GM23338 (cell line): ENCODE data around the gene C1GALT1C1L. TPM values are rescaled to one million over a fixed set of nuclear protein-coding genes. Genes with fewer than 3 reads are reported as not detected.

Experiments used
- ATAC-seq: fragments of 200-7000 bp; cut with Tn5 transposase; 3 replicates; pipeline ENCODE4 v1.9.1; 2020
- DNase-seq: peaks from one replicate; pipeline ENCODE4 v3.0.0-alpha.2; 2015; ENCODE audit warnings: low spot score
- H2AFZ ChIP-seq: fragments of 200-600 bp; sonication (generic); 2 replicates; pipeline ENCODE4 v1.8.0; 2016; ENCODE audit warnings: antibody characterized with exemption, mild to moderate bottlenecking, moderate library complexity
- H3F3A ChIP-seq: fragments of 200-600 bp; sonication (generic); replicated peaks from 2 replicates; pipeline ENCODE4 v1.8.0; 2017; ENCODE audit warnings: antibody characterized with exemption, mixed run types, low read depth
- H3K27ac ChIP-seq: fragments of 200-600 bp; sonication (generic); 2 replicates; pipeline ENCODE4 v1.6.1; 2016; ENCODE audit warnings: low read depth
- H3K27me3 ChIP-seq: fragments of 200-600 bp; sonication (generic); 2 replicates; pipeline ENCODE4 v1.8.0; 2016; ENCODE audit warnings: mild to moderate bottlenecking, mixed run types, moderate library complexity; ENCODE audit not compliant: insufficient read depth
- H3K36me3 ChIP-seq: fragments of 200-600 bp; sonication (generic); 2 replicates; pipeline ENCODE4 v1.8.0; 2016; ENCODE audit warnings: mild to moderate bottlenecking; ENCODE audit not compliant: insufficient read depth
- H3K4me1 ChIP-seq: fragments of 200-600 bp; sonication (generic); 2 replicates; pipeline ENCODE4 v1.8.0; 2016; ENCODE audit warnings: mild to moderate bottlenecking, moderate library complexity; ENCODE audit not compliant: insufficient read depth
- H3K4me2 ChIP-seq: fragments of 200-600 bp; sonication (generic); 2 replicates; pipeline ENCODE4 v1.7.1; 2017; ENCODE audit warnings: mixed run types
- H3K4me3 ChIP-seq: fragments of 200-600 bp; sonication (generic); 2 replicates; pipeline ENCODE4 v1.6.1; 2016; ENCODE audit warnings: mixed run types
- H3K79me2 ChIP-seq: fragments of 200-600 bp; sonication (generic); replicated peaks from 2 replicates; pipeline ENCODE4 v1.8.0; 2017; ENCODE audit warnings: mild to moderate bottlenecking; ENCODE audit not compliant: insufficient read depth
- H3K9me2 ChIP-seq: fragments of 200-600 bp; sonication (generic); 2 replicates; pipeline ENCODE4 v1.8.0; 2017; ENCODE audit not compliant: insufficient read depth
- H4K20me1 ChIP-seq: fragments of 200-600 bp; sonication (generic); replicated peaks from 2 replicates; pipeline ENCODE4 v1.8.0; 2017; ENCODE audit warnings: mild to moderate bottlenecking; ENCODE audit not compliant: insufficient read depth
- H3K27ac Mint-ChIP-seq: 2 replicates; pipeline ENCODE4 v1.8.0; 2020; ENCODE audit warnings: inconsistent platforms, mild to moderate bottlenecking, moderate library complexity, mixed read lengths
- H3K27me3 Mint-ChIP-seq: 3 replicates; pipeline ENCODE4 v1.8.0; 2022; ENCODE audit warnings: low read depth, mild to moderate bottlenecking, moderate library complexity, mixed read lengths, inconsistent platforms; ENCODE audit not compliant: insufficient read depth, poor library complexity
- H3K36me3 Mint-ChIP-seq: 3 replicates; pipeline ENCODE4 v1.8.0; 2021; ENCODE audit warnings: low read depth, mild to moderate bottlenecking, inconsistent platforms, moderate library complexity, mixed read lengths
- H3K4me1 Mint-ChIP-seq: 3 replicates; pipeline ENCODE4 v1.8.0; 2020; ENCODE audit warnings: mild to moderate bottlenecking, inconsistent platforms, mixed read lengths
- H3K4me3 Mint-ChIP-seq: 3 replicates; pipeline ENCODE4 v1.8.0; 2021; ENCODE audit warnings: moderate library complexity, mild to moderate bottlenecking, inconsistent platforms, mixed read lengths
- H3K9me3 Mint-ChIP-seq: 3 replicates; pipeline ENCODE4 v1.8.0; 2020; ENCODE audit warnings: moderate library complexity, mild to moderate bottlenecking, inconsistent platforms, mixed read lengths
- EZH2phosphoT487 ChIP-seq: fragments of 200-600 bp; sonication (generic); IDR thresholded peaks from one replicate; pipeline ENCODE4 v1.8.1; 2018; ENCODE audit warnings: antibody characterized with exemption; ENCODE audit not compliant: unreplicated experiment
- JUNB ChIP-seq: IDR thresholded peaks from one replicate; pipeline ENCODE4 v1.6.1; 2016; ENCODE audit warnings: antibody characterized with exemption; ENCODE audit not compliant: unreplicated experiment
- NANOG ChIP-seq: IDR thresholded peaks from 2 replicates; pipeline ENCODE4 v1.6.1; 2016; ENCODE audit warnings: antibody characterized with exemption, borderline replicate concordance
- REST ChIP-seq: IDR thresholded peaks from one replicate; pipeline ENCODE4 v1.6.1; 2018; ENCODE audit warnings: antibody characterized with exemption; ENCODE audit not compliant: unreplicated experiment
- STAT1 ChIP-seq: IDR thresholded peaks from one replicate; pipeline ENCODE4 v1.6.1; 2016; ENCODE audit warnings: antibody characterized with exemption; ENCODE audit not compliant: unreplicated experiment
- ZNF331 ChIP-seq: fragments of 250-450 bp; sonication (Bioruptor Pico); IDR thresholded peaks from 2 replicates; pipeline ENCODE4 v1.5.0; 2020; ENCODE audit warnings: low read depth, mild to moderate bottlenecking, moderate library complexity
- ZNF462 ChIP-seq: fragments of 250-450 bp; sonication (Bioruptor Pico); IDR thresholded peaks from 2 replicates; pipeline ENCODE4 v1.5.0; 2020; ENCODE audit warnings: mild to moderate bottlenecking, moderate library complexity
- polyA plus RNA-seq: library from polyadenylated mRNA; unstranded; fragments of >200 nt; fragmentation: Nextera tagmentation; extraction: Ambion mirVana; gene quantifications from 2 replicates; pipeline ENCODE4 v1.2.1, GENCODE V29; 2016
- total RNA-seq: library from RNA; depleted of rRNA; stranded (reverse); fragments of >200 nt; shearing (Covaris generic); gene quantifications from 2 replicates; pipeline ENCODE4 v1.2.3, GENCODE V29; 2014
- TF ChIP-seq, protein P1 (sequence below), 2 experiments: fragments of 200-600 bp in 1 of 2; sonication (generic) in 1 of 2; conservative IDR thresholded peaks; 2 replicates each; pipeline versions ENCODE4 v1.5.1 to v1.6.1; 2016 to 2017; ENCODE audit warnings: antibody characterized with exemption in 2 of 2, low read depth in 2 of 2, mild to moderate bottlenecking in 2 of 2, moderate library complexity in 1 of 2
- TF ChIP-seq, protein P2 (sequence below): IDR thresholded peaks from 2 replicates; pipeline ENCODE4 v1.6.1; 2016; ENCODE audit warnings: antibody characterized with exemption

Gene C1GALT1C1L
- total and polyA plus RNA-seq, 2 experiments from 2014 or later, result 0.17 to 0.99 TPM

- no peaks in the 10 kb centered on the region for H4K20me1 ChIP-seq
- no peaks in the 10 kb centered on the region for H3K4me1 ChIP-seq
- no peak for DNase-seq
- no peak overlapping the region for H3K27ac Mint-ChIP-seq
- no peaks in the 10 kb centered on the region for H3K9me2 ChIP-seq
- peaks cover 4% of the 10 kb centered on the region; the same call in 1 of the 3 replicates for H3K9me3 Mint-ChIP-seq
- H3K4me2 ChIP-seq, result no peak overlapping the region
- ATAC-seq, result no peak
- H3K79me2 ChIP-seq, result no peaks in the 10 kb centered on the region
- H3K27ac ChIP-seq, result no peak overlapping the region
- H3K4me3 Mint-ChIP-seq, result no peak overlapping the region
- H3K27me3 Mint-ChIP-seq, result no peaks in the 10 kb centered on the region
- TF ChIP-seq EZH2phosphoT487 (no peak), NANOG (no peak), ZNF462 (CRISPR knock-in tag) (no peak), ZNF331 (no peak), STAT1 (no peak), REST (peak; percentile 42), JUNB (no peak)
- TF ChIP-seq, protein P1, sequence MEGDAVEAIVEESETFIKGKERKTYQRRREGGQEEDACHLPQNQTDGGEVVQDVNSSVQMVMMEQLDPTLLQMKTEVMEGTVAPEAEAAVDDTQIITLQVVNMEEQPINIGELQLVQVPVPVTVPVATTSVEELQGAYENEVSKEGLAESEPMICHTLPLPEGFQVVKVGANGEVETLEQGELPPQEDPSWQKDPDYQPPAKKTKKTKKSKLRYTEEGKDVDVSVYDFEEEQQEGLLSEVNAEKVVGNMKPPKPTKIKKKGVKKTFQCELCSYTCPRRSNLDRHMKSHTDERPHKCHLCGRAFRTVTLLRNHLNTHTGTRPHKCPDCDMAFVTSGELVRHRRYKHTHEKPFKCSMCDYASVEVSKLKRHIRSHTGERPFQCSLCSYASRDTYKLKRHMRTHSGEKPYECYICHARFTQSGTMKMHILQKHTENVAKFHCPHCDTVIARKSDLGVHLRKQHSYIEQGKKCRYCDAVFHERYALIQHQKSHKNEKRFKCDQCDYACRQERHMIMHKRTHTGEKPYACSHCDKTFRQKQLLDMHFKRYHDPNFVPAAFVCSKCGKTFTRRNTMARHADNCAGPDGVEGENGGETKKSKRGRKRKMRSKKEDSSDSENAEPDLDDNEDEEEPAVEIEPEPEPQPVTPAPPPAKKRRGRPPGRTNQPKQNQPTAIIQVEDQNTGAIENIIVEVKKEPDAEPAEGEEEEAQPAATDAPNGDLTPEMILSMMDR (conservative IDR thresholded peaks at IDR 0.05; ENCODE audit: low read depth in 2 of 2), result no peak
- TF ChIP-seq, protein P2, sequence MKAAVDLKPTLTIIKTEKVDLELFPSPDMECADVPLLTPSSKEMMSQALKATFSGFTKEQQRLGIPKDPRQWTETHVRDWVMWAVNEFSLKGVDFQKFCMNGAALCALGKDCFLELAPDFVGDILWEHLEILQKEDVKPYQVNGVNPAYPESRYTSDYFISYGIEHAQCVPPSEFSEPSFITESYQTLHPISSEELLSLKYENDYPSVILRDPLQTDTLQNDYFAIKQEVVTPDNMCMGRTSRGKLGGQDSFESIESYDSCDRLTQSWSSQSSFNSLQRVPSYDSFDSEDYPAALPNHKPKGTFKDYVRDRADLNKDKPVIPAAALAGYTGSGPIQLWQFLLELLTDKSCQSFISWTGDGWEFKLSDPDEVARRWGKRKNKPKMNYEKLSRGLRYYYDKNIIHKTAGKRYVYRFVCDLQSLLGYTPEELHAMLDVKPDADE, result no peak
- H3K36me3 Mint-ChIP-seq, result peaks cover 4% of the 10 kb centered on the region; the same call in 2 of the 3 replicates
- no peak overlapping the region for H2AFZ ChIP-seq
- H3K36me3 ChIP-seq, result no peaks in the 10 kb centered on the region; the same call in 1 of the 2 replicates
- no peak overlapping the region for H3K4me3 ChIP-seq
- H3K27me3 ChIP-seq, result no peaks in the 10 kb centered on the region
- no peaks in the 10 kb centered on the region for H3K4me1 Mint-ChIP-seq
- no peaks in the 10 kb centered on the region for H3F3A ChIP-seq
Observed at GRCh38 chr2:43657241-43657640, 19.0 kb downstream of the C1GALT1C1L start.
